ENCODE data around the gene ADH4.
A peak's percentile ranks its signal among the peaks of the same experiment; 100 is the strongest.

The ADH4 gene

DNA sequence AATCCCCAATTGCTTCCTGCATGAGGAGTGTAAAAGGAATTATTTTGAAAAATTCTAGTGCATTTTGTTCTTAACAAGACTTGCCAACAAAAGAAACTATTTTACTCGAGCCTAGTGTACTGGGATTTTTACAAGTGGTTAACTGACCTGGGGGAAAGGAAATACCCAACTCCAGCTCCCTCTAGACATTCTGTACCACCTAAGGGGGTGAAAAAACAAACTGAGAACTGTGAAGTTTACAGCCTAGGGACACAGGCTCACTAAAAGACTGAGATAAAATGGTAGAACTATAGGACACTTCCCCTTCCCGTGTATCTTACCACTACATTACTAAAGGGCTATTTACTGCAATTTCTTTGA lies 52.9 kb downstream of the ADH4 start:
- Histone ChIP-seq H3K36me3 (ENCODE audit: low read length) (no peaks in the 10 kb centered on the region), H3K27ac (ENCODE audit: low read depth, low read length) (no peak overlapping the region), H3F3A (ENCODE audit: insufficient read depth) (no peaks in the 10 kb centered on the region), H3K79me2 (ENCODE audit: insufficient read depth, low read length) (peaks cover 19% of the 10 kb centered on the region; the same call in 1 of the 2 replicates), H3K9me2 (replicated peaks; ENCODE audit: insufficient read depth, low read length) (no peaks in the 10 kb centered on the region), H3K27me3 (ENCODE audit: low read length) (no peaks in the 10 kb centered on the region), H4K20me1 (ENCODE audit: low read depth, low read length) (no peaks in the 10 kb centered on the region), H3K9ac (ENCODE audit: low read length) (no peak overlapping the region), H3K9me3 (ENCODE audit: insufficient read depth, low read length) (no peaks in the 10 kb centered on the region), H2AFZ (ENCODE audit: low read depth, low read length, severe bottlenecking) (no peak overlapping the region), H3K4me3 (ENCODE audit: insufficient read depth, low read length, poor library complexity, severe bottlenecking) (no peak overlapping the region), H3K4me2 (ENCODE audit: low read depth, low read length, poor library complexity, severe bottlenecking) (no peak overlapping the region)
- TF ChIP-seq EZH2phosphoT487 (conservative IDR thresholded peaks at IDR 0.05; ENCODE audit: low read length): no peak
- TF ChIP-seq, protein P1, sequence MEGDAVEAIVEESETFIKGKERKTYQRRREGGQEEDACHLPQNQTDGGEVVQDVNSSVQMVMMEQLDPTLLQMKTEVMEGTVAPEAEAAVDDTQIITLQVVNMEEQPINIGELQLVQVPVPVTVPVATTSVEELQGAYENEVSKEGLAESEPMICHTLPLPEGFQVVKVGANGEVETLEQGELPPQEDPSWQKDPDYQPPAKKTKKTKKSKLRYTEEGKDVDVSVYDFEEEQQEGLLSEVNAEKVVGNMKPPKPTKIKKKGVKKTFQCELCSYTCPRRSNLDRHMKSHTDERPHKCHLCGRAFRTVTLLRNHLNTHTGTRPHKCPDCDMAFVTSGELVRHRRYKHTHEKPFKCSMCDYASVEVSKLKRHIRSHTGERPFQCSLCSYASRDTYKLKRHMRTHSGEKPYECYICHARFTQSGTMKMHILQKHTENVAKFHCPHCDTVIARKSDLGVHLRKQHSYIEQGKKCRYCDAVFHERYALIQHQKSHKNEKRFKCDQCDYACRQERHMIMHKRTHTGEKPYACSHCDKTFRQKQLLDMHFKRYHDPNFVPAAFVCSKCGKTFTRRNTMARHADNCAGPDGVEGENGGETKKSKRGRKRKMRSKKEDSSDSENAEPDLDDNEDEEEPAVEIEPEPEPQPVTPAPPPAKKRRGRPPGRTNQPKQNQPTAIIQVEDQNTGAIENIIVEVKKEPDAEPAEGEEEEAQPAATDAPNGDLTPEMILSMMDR (IDR thresholded peaks at IDR 0.05; ENCODE audit: insufficient read depth, low read length, poor library complexity, severe bottlenecking): no peak

DNA sequence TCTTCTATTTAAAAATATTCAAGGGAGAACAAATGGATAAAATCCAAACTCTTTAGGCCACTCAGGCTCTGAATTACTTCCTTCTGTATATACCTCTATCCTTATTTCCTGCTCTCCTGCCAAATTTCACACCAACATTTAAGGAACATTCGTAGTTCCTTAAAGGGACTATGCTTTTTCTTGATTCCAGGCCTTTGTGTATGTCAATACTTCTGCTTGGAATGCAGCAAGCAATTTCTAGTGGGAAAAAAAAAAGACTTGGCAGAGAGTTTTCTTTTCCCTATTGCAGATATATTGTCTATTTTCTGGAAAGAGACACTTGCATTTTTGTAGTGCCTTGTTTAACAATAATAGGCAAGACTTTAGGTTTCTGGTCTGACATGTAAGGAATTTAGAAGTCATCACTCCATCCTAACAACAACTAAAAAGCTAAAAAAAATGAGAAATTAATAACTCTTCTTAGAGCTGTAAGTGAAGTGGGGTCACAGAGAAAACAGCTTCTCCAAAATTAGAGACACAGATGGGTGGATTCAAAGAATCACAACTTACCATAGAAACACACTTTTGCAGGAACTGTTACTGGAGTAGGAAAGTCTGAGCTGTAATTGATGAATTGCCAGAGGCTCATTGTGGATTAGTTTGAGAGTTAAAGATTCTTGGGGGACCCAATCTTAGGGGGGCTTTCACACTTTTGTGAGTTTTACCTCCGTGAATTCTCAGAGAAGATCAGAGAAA lies 53.4 kb downstream of the ADH4 start:
- H3K27me3 ChIP-seq (ENCODE audit: low read length): no peaks in the 10 kb centered on the region
- no peak overlapping the region for H3K27ac ChIP-seq (ENCODE audit: low read depth, low read length)
- TF ChIP-seq, protein P1 (IDR thresholded peaks at IDR 0.05; ENCODE audit: insufficient read depth, low read length, poor library complexity, severe bottlenecking): no peak
- no peak for TF ChIP-seq EZH2phosphoT487 (conservative IDR thresholded peaks at IDR 0.05; ENCODE audit: low read length)
- peaks cover 19% of the 10 kb centered on the region; the same call in 1 of the 2 replicates for H3K79me2 ChIP-seq (ENCODE audit: insufficient read depth, low read length)
- no peaks in the 10 kb centered on the region for H3K9me3 ChIP-seq (ENCODE audit: insufficient read depth, low read length)
- H3K4me3 ChIP-seq (ENCODE audit: insufficient read depth, low read length, poor library complexity, severe bottlenecking): no peak overlapping the region
- H3K9ac ChIP-seq (ENCODE audit: low read length): no peak overlapping the region
- no peaks in the 10 kb centered on the region for H3K9me2 ChIP-seq (replicated peaks; ENCODE audit: insufficient read depth, low read length)
- H2AFZ ChIP-seq (ENCODE audit: low read depth, low read length, severe bottlenecking): no peak overlapping the region
- no peaks in the 10 kb centered on the region for H4K20me1 ChIP-seq (ENCODE audit: low read depth, low read length)
- no peaks in the 10 kb centered on the region for H3K36me3 ChIP-seq (ENCODE audit: low read length)
- no peak overlapping the region for H3K4me2 ChIP-seq (ENCODE audit: low read depth, low read length, poor library complexity, severe bottlenecking)
- no peaks in the 10 kb centered on the region for H3F3A ChIP-seq (ENCODE audit: insufficient read depth)

GRCh38 chr4:99088481-99089365 lies 55.4 kb downstream of the ADH4 start, which contains the start of gene ADH5:
TSS of gene ADH5 (minus strand) at chr4:99088788. CDS start at chr4:99088700, 88 bp downstream.
- TF ChIP-seq EZH2phosphoT487 (conservative IDR thresholded peaks at IDR 0.05; ENCODE audit: low read length): no peak
- TF ChIP-seq, protein P1 (IDR thresholded peaks at IDR 0.05; ENCODE audit: insufficient read depth, low read length, poor library complexity, severe bottlenecking): no peak
- Histone ChIP-seq H3K27ac (ENCODE audit: low read depth, low read length) (no peak within 1 kb of the TSS), H4K20me1 (ENCODE audit: low read depth, low read length) (no peaks in the 10 kb centered on the region), H3K9me2 (replicated peaks; ENCODE audit: insufficient read depth, low read length) (no peaks in the 10 kb centered on the region), H3K79me2 (ENCODE audit: insufficient read depth, low read length) (peaks cover 19% of the 10 kb centered on the region; the same call in 1 of the 2 replicates), H3K36me3 (ENCODE audit: low read length) (no peaks in the 10 kb centered on the region), H2AFZ (ENCODE audit: low read depth, low read length, severe bottlenecking) (peak within 1 kb of the TSS; percentile 68), H3F3A (ENCODE audit: insufficient read depth) (no peaks in the 10 kb centered on the region), H3K9ac (ENCODE audit: low read length) (peak within 1 kb of the TSS; percentile 66), H3K4me3 (ENCODE audit: insufficient read depth, low read length, poor library complexity, severe bottlenecking) (peak within 1 kb of the TSS; percentile 80), H3K27me3 (ENCODE audit: low read length) (no peaks in the 10 kb centered on the region), H3K4me2 (ENCODE audit: low read depth, low read length, poor library complexity, severe bottlenecking) (peak within 1 kb of the TSS; percentile 95), H3K9me3 (ENCODE audit: insufficient read depth, low read length) (no peaks in the 10 kb centered on the region)
